SW 1271 (cell line): ENCODE results near the gene STAMBP.
"Not testable (repeated sequence)": the region's sequence is repeated elsewhere in the genome, so short reads cannot be mapped to it uniquely, and the experiment has no call there.

Source experiments
- DNase-seq, 2 experiments: peaks; one replicate each; lab custom pipeline; 2025; lab: John Stamatoyannopoulos, UW

Gene STAMBP

GRCh38 chr2:73887596-73888353 is 59.0 kb downstream of the STAMBP start:
- DNase-seq = not testable (repeated sequence)

GRCh38 chr2:73888388-73888787 is 59.6 kb downstream of the STAMBP start:
- DNase-seq = no peak

GRCh38 chr2:73889206-73889605 is 60.4 kb downstream of the STAMBP start:
- no peak for DNase-seq

- no peak for DNase-seq
These were observed 61.7 kb downstream of the STAMBP start for GRCh38 chr2:73890301-73891092.

- no peak for DNase-seq
These were observed 62.6 kb downstream of the STAMBP start for GRCh38 chr2:73891276-73891901.

DNA sequence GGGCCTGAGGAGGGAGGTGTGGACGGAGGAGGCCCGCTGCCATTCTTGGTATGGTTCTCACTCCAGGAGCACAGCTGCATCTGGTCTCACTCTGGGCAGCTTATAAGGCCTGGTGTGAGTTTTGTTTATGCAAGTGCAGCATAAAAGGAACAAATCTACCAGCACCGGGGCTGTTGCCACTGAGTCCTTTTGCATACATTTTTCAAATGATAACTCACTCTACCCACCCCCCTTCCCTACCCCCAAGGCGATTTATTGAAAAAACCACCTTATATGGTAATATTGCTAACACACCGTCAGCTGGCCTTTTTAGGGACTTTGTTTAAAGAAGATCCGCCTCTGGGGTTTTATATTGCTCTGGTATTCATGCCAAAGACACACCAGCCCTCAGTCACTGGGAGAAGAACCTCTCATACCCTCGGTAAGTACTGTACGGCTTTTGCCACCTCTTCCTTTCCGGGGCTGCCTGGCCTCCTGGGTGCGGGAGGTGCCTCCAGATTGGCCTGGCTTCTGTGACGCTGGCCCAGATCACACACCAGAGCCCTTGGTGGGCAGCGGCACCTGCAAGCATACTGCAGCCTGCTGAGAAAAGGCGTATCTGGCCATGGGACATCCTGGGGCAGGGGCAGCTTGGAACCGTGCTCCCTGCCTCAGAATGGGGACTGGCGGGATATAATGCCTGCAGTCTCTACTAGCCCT is 64.0 kb downstream of the STAMBP start, which contains the start of gene ACTG2:
Gene ACTG2, plus strand, starts transcription at position 378 of the 699 bp plus-strand sequence. CDS start 8,304 bp downstream, outside the sequence.
- DNase-seq = no peak

DNA sequence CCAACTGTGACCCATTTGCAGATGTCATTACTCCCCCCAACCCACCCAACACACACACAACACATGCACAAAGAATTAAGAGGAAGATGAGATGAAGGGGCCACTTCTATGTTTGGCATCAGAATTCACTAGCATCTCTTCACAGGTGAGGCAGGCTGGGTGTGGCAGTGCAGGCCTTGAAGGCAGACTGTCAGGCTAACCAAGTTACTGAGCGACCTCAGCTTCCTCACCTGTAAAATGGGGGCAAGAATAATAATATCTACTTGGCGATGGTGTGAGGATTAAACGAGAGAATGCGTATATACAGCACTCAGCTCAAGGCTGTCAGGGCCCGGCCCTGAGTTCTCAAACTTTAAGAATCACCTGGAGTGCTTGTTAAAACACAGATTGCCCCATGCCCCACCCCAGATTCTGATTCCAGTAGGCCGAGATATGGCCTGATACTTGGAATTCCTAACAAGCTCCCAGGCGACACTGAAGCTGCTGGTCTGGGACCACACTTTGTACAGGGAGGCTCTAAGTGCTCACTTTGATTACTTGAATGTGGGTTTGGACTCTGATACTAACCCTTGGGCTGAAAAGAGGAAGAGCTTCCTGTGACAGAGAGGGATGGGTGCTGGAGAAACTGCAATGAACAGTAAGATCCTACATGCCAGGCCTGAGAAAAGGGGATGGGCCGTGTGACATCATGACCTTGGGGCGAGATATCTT is 65.2 kb downstream of the STAMBP start:
- DNase-seq = no peak

DNA sequence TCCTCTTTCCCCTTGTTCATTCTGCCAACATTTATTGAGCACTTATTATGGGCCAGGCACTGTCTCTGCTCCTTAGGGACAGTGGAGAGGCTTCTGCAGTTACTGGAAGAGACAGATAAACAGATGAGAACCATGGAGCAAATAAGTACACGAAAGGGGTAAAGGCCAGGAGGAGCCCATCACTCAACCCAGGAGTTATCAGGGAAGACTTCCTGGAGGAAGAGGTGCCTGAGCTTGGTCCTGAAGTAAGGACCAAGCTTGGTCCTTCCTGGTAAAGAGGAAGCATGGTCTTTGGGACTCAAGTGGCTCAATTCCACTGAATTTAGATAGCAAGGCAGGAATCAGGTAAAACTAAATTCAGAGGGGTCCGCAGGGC is 65.7 kb downstream of the STAMBP start:
- no peak for DNase-seq

GRCh38 chr2:73894877-73895276 is 66.1 kb downstream of the STAMBP start:
- DNase-seq = no peak

- no peak for DNase-seq
These were observed 66.7 kb downstream of the STAMBP start for GRCh38 chr2:73895473-73895872.

DNA sequence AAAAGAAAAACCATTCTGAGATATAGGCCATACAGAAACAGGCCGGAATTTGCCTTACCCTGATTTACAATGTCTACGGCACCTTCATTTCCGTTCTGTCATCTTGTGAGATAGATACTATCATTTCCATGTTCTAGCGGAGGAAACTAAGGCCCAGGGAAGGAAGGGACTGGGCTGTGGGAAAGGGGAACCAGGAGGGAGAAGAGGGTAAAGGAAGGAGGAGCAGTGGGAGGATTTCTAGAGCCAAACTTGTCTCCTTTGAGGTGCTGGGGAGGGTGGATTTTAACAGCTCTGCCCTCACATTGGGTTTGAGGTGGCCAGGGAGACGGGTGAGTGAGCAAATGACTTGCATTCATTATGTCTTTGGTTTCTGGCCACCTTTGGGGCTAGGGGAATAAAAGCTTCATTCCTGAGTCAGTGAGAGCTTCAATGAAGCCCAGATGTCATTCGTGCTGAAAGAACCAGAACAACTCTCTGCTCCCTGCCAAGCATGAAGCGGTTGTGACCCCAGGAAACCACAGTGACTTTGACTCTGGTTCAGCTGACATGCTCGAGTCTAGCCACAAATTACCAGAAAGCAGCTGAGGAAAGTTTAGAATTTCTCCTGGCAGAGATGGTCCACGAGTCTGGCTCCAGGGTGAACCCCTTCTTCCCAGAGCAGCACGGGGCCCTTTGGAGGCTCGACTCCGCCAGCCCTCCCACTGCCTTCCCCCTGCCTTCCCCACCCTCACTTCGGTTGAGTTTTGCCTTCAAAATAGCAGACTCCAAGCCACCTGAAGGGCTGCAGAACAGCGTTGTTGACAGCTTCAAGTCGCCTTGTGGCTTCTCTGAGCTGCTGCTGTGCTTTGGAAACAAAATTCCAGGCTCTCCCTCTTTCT is 67.8 kb downstream of the STAMBP start:
- DNase-seq = no peak

- no peak for DNase-seq
These were observed 68.5 kb downstream of the STAMBP start for GRCh38 chr2:73897240-73897583.

DNA sequence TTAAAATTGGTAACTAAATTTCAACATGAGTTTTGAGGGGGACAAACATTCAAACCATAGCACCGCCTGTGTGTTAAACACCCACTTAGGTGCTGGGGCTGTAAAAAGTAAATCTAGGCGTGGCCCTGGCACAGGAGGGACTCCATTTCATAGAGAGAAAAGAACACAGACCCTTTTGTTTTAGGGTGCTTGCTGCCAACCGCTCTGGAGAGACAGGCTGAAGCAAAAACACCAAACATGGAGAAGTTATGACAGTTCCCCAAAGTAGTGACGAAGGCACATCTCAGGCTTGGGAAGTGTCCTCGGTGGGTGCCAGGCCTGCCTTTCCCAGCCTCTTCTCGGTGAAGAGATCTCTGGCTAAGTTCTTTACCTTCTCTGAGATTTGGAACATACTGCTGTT is 69.2 kb downstream of the STAMBP start:
- no peak for DNase-seq

- DNase-seq = no peak
These were observed 71.1 kb downstream of the STAMBP start for GRCh38 chr2:73899801-73900336.

- DNase-seq = no peak
These were observed 72.4 kb downstream of the STAMBP start for GRCh38 chr2:73901143-73901542.

- DNase-seq = no peak
These were observed 73.5 kb downstream of the STAMBP start for GRCh38 chr2:73902284-73902683.

GRCh38 chr2:73903313-73903712 is 74.6 kb downstream of the STAMBP start:
- DNase-seq = no peak

- DNase-seq = not testable (repeated sequence)
These were observed 75.3 kb downstream of the STAMBP start for GRCh38 chr2:73903949-73904613.

GRCh38 chr2:73904952-73905351 is 76.2 kb downstream of the STAMBP start:
- no peak for DNase-seq
